ENCODE measurements around the gene SRPK2. TPM values are rescaled to one million over a fixed set of nuclear protein-coding genes. Genes with fewer than 3 reads are reported as not detected.

The SRPK2 gene
- total RNA-seq, 2 donors from 2014 or later: 26.5 to 31.1 TPM

DNA sequence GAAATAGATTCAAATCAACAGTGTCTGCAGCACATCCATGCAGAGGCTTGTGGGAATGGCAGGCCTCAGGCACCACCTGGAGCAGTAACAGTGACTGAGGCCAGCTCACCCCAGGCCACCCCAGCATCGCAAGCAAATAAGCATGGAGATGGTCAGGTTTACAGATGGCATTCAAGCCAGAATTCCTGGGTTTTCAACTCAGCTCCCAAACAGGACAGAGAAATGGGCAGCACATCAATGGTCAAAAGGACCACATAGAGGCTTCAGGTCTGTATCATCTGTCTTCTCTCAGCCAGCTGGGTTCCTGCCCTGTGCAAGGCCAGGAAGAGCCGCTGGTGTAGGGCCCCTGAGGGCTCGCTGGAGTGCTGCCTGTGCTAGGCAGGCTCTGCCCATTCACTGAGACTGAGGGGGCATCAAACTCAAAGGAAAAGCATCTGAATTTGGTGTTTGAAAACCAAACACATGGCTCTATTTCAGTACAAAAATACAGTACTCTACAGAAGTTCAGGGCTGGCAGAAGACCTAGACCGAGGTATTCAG, 262.2 kb downstream of the SRPK2 start:
- TF ChIP-seq CTCF (IDR thresholded peaks at IDR 0.05): no peak
- H3K4me3 ChIP-seq: no peak overlapping the region
- no peaks in the 10 kb centered on the region for H3K4me1 ChIP-seq (ENCODE audit: control insufficient read depth in 1 of 2, low read depth in 2 of 2)
- DNase-seq (ENCODE audit: low spot score) (no peak), ATAC-seq (ENCODE audit: insufficient number of reproducible peaks, low FRiP score, low read depth) (no peak)
- H3K27me3 ChIP-seq (replicated peaks; ENCODE audit: insufficient read depth): no peaks in the 10 kb centered on the region
- H3K9me3 ChIP-seq: no peaks in the 10 kb centered on the region
- H3K36me3 ChIP-seq: no peaks in the 10 kb centered on the region
- H3K27ac ChIP-seq: no peak overlapping the region

DNA sequence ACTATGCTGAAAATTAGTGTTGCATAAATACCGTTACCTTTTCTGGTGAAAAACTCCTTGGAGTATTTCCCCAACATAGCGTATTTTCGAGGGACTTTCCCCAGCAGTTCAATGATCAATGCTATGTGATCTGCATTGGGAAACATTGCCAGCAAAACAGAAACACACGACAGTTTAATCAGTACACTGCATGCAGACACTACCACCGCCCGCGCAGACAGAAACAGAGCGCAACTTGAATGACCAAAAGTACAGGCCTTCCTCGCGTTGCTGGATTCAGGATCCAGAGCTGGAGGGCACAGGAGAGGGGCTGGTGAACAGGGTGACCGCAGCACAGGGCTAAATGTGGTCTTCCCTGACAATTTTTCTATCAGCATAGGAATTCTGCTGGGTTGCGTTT, 263.0 kb downstream of the SRPK2 start:
- Histone ChIP-seq H3K4me3 (no peak overlapping the region), H3K4me1 (ENCODE audit: control insufficient read depth in 1 of 2, low read depth in 2 of 2) (no peaks in the 10 kb centered on the region), H3K27ac (no peak overlapping the region), H3K27me3 (replicated peaks; ENCODE audit: insufficient read depth) (no peaks in the 10 kb centered on the region), H3K36me3 (no peaks in the 10 kb centered on the region), H3K9me3 (no peaks in the 10 kb centered on the region)
- DNase-seq (ENCODE audit: low spot score) (no peak), ATAC-seq (ENCODE audit: insufficient number of reproducible peaks, low FRiP score, low read depth) (no peak)
- no peak for TF ChIP-seq CTCF (IDR thresholded peaks at IDR 0.05)

DNA sequence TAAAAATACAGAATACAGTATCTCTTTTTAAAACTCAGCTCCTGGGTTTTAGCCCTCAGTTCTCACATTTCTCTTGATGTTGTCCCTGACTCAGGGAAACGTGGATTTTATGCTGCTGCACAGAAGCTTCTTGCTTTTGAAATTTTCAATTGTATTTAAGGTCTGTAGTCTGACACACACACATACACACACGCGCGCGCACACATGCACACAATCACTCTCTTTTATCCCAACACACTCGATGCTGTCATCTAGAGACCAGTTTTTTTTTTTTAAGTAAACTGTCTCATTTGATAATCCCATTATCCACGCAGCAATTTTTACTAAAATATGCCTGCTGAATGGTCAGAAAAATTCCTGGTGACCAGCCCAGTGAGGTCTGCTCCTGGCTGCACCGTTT, 266.1 kb downstream of the SRPK2 start:
- H3K4me1 ChIP-seq (ENCODE audit: control insufficient read depth in 1 of 2, low read depth in 2 of 2): no peaks in the 10 kb centered on the region
- DNase-seq (ENCODE audit: low spot score) (no peak), ATAC-seq (ENCODE audit: insufficient number of reproducible peaks, low FRiP score, low read depth) (no peak)
- H3K27ac ChIP-seq: no peak overlapping the region
- no peaks in the 10 kb centered on the region for H3K9me3 ChIP-seq
- H3K36me3 ChIP-seq: no peaks in the 10 kb centered on the region
- TF ChIP-seq CTCF (IDR thresholded peaks at IDR 0.05): no peak
- H3K27me3 ChIP-seq (replicated peaks; ENCODE audit: insufficient read depth): no peaks in the 10 kb centered on the region
- H3K4me3 ChIP-seq: no peak overlapping the region

- TF ChIP-seq CTCF (IDR thresholded peaks at IDR 0.05): no peak
- Histone ChIP-seq H3K27me3 (replicated peaks; ENCODE audit: insufficient read depth) (no peaks in the 10 kb centered on the region), H3K4me3 (no peak overlapping the region), H3K27ac (no peak overlapping the region), H3K36me3 (peaks cover 7% of the 10 kb centered on the region), H3K9me3 (no peaks in the 10 kb centered on the region), H3K4me1 (ENCODE audit: control insufficient read depth in 1 of 2, low read depth in 2 of 2) (no peaks in the 10 kb centered on the region)
- no peak for ATAC-seq (ENCODE audit: insufficient number of reproducible peaks, low FRiP score, low read depth)
- no peak for DNase-seq (ENCODE audit: low spot score)
These were observed 269.8 kb downstream of the SRPK2 start for GRCh38 chr7:105118612-105119600.

Measured in thoracic aorta (tissue), 2 donors.